Fibroblast of skin of back (primary cell): ENCODE data around the gene CKAP4.

Source experiments
- DNase-seq: peaks from one replicate; pipeline ENCODE4 v3.0.0-alpha.2; 2013

Gene CKAP4

DNA sequence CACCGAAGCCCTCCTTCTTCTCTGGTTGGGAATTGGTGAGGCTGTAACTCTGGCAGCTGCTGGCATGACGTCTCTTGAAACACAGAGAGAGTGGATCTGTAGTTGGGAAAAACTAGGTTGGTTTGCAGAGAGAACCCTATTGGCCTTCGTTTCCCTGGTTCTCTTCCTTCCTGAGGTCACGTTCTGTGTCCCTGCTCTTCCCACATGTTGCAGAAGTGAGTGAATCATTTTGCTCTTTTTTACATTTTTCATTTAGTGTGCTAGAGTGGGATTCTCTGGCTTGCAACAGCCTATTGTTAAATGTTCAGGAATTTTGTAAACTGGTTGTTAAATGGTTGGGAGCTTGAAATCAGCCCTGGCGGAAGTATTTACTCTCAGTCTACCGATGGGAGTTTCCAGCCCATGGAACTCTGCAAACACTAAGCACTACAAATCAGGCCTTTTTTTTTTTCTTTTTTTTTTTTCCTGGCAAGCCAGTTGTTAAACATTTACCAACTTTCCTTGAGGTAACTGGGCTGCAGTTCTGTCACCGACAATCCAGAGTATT, 26.8 kb upstream of the CKAP4 start:
- no peak for DNase-seq

DNA sequence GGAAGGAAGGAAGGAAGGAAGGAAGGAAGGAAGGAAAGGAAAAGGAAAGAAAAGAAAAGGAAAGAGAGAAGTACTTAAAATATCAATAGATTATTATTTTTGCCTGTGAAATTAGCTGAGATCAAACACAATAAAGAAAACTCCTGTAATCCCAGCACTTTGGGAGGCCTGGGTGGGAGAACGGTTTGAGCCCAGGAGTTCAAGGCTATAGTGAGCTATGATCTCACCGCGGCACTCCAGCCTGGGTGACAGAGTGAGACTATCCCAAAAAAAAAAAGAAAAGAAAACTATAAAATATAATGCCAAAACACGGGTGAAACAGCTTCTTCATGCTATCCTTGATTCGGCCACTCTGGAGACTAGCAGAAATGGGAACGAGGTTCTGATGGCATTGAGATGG, 26.2 kb upstream of the CKAP4 start:
- no peak for DNase-seq

GRCh38 chr12:106273491-106273890, 25.7 kb upstream of the CKAP4 start:
- DNase-seq = no peak

- DNase-seq = no peak
Measured at GRCh38 chr12:106271575-106272505, 24.0 kb upstream of the CKAP4 start.

- DNase-seq = no peak
Measured at GRCh38 chr12:106269150-106269771, 21.4 kb upstream of the CKAP4 start.

GRCh38 chr12:106267535-106267934, 19.7 kb upstream of the CKAP4 start:
- DNase-seq = no peak

- DNase-seq = no peak
Measured at GRCh38 chr12:106265116-106265515, 17.3 kb upstream of the CKAP4 start.

- no peak for DNase-seq
Measured at GRCh38 chr12:106258935-106259334, 11.1 kb upstream of the CKAP4 start.

GRCh38 chr12:106258226-106258625, 10.4 kb upstream of the CKAP4 start:
- no peak for DNase-seq

GRCh38 chr12:106256524-106256923, 8.7 kb upstream of the CKAP4 start:
- no peak for DNase-seq

DNA sequence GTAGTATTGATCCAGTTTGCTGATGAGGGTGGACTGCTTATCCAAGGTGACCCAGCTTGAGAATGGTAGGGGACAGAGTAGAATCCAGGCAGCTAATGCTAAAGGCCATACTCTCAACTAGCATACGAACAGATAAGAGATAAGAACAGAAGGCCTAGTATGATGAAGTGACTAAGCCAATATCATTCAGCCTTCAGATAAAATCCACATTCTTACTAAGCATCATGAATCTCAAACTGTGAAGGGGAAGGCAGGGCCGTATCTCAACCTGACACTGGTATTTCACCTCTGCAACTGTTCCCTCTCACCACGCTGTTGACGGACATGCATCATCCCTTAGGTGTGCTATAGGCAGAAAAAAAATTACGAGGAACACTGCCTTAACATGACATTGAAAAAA, 8.1 kb upstream of the CKAP4 start:
- DNase-seq = no peak

GRCh38 chr12:106255493-106255892, 7.7 kb upstream of the CKAP4 start:
- no peak for DNase-seq

DNA sequence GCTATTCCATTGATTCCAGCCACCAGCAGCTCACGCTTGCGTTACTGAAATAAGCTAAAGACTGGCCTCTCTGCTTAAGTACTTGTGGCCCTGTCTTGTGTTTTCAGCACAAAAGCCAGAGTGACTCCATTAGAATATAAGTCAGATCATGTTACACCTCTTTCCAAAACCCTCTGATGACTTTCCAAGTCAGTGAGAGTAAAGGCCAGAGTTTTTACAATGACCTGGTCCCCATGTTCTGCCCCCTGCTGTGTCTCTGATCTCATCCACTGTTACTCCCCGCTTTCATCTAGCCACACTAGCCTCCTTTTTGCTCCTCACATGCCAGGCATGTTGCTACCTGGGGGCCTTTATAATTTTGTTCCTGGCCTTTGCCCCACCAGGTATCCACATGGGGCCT, 6.9 kb upstream of the CKAP4 start:
- no peak for DNase-seq

DNA sequence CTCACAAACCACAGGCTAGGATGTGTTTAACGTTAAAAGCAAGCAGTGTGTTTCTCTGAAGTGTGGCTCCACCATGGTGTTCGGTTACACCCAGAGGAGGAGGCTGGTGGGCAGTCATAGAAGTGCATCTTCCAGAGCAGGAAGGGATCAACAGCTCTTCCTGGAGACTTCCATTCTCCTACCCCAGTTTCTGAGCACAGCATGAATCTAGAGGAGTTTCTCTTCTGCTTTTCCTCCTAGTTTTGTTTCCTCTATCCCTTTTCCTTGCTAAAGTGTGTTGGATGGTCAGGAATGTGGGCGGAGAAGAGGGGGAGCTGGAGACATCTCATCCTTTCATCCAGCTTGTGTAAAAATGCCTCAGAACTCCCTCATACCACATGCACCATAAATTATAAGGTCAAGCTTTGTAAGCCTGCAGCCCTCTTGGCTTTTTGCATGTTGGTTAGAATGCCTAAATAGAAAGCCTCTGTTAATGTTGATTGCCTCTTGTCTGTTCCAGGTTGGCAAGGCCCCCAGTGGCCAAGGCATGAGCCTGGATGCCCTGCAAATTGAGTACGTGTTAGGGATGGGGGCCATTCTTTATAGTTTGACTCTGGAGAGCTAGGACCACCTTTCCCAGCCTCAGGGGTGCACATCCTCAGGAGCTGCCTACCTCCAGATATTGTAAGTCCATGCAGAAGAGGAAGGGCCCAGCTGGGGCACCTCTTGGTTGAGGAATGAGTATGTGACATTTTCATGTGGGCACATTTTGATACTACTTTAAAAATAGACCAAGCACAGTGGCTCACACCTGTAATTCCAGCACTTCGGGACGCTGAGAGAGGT, 4.0 kb upstream of the CKAP4 start:
- DNase-seq = peak; percentile 38

GRCh38 chr12:106249411-106250135, 1.8 kb upstream of the CKAP4 start:
- no peak for DNase-seq

DNA sequence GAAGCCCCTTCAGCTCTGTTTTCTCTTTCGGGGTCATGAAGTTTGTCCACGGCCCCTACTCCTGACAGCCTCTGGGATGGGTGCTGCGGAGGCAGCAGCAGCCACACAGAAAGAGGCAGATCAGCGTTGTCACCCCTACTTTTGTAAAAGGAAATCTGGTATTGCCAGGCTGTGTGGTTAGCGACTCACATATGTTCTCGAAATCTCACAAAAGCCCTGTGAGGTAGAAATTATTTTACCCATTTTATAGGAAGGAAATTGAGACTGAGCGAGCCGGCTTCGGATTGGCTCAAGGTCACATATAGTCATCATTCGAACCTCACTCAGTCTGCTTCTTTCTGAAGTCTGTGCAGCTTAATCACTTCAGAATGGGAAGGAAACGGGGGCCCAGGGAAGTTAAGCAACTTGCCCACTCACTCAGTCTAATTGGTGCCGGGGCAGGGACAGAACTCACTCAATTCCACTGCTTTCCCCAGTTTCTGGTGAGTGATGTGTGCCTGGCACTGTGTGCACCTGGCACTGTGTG, 1.1 kb upstream of the CKAP4 start:
- DNase-seq = peak; percentile 66

- DNase-seq = peak; percentile 90
Measured at GRCh38 chr12:106248312-106248845, 559 bp upstream of the CKAP4 start.

DNA sequence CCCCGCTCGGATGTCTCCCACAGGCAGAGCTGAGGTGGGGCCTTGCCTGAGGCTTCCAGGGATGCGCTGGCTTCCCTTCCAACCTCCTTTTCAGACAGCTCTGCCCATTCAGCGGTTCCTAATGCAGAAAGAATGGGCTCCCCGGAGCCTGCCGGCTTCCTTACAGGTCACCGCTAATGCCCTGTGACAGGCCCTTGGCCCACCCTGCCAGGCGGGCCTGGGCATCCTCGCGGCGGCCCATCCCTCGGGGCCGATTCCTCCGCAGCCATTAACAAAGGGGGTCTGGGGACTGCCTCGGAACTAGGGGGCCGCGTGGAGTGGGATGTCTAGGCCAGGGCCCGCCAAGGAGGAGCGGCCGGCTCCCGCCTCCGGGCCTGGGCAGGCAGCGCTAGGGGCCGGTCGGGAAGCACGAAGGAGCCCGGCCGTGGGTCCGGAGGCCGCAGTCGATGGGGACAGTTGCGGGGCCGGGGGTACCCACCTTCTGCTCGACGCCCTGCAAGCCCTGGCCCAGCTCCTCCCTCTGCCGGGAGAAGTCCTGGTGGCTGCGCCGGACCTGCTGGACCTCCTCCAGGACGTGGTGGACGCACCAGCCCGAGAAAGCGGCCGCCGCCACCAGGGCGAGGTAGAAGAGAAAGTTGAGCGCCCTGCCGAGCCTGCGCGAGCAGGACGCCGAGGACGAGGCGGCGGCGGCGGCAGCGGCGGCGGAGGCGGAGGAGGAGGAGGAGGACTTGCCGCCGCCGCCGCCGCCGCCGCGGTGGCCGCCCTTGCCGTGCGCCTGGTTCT, 738 bp downstream of the CKAP4 start:
- DNase-seq = peak; percentile 66

- peak; percentile 76 for DNase-seq
Measured at GRCh38 chr12:106245767-106246166, 2.1 kb downstream of the CKAP4 start.

GRCh38 chr12:106243620-106244019, 4.2 kb downstream of the CKAP4 start:
- no peak for DNase-seq

DNA sequence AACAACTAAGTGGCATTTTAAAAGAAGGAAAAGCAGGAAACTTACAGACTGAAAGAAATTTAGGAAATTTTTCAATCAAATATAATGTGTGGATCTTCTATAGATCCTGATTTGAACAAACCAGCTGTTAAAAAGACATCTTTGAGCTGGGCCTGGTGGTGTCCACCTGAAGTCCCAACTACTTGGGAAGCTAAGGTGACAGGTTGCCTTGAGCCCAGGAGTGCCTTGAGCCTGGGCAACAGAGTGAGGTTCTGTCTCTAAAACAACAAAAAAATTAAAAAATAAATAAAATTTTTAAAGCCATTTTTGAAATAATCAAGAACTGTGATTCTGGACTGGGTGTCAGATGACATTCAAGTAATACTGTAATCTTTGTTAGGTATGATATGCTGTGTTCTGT, 7.0 kb downstream of the CKAP4 start:
- no peak for DNase-seq
